GM19328 (cell line): ENCODE data around the gene BPIFA1.

ENCODE experiments used
- ATAC-seq: cut with Tn5 transposase; IDR thresholded peaks from one replicate; pipeline ENCODE4 v1.9.1; 2021; ENCODE audit warnings: mild to moderate bottlenecking, moderate library complexity; ENCODE audit not compliant: unreplicated experiment

The BPIFA1 gene

GRCh38 chr20:33235696-33236095 lies at the start of gene BPIFA1:
Gene BPIFA1 (plus strand): TSS chr20:33235996. CDS start chr20:33237712, 1,716 bp downstream.
- no peak for ATAC-seq

- no peak for ATAC-seq
These were observed 48.3 kb upstream of the BPIFA1 start for GRCh38 chr20:33187491-33187890.

GRCh38 chr20:33188421-33188820 lies 47.4 kb upstream of the BPIFA1 start:
- no peak for ATAC-seq

DNA sequence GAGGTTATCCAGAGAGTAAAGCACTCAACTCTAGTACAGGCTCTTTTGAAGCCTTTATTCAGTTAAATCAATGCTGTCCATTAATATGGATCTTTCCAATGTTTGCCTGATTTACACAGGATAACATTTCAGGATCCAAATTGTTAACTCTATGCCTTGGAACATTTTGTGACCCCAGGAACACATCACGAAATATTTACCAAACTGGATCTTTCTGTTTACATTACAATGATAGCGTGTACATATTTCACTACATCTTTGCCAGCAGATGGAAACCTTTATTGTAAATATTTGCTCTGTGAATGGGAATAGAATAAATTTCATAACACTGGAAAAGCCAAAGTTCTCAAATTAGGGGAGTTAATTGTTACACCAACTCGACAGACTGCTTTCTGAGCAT lies 44.3 kb upstream of the BPIFA1 start:
- ATAC-seq, result no peak

- ATAC-seq, result no peak
These were observed 43.8 kb upstream of the BPIFA1 start for GRCh38 chr20:33191955-33192354.

- no peak for ATAC-seq
These were observed 42.8 kb upstream of the BPIFA1 start for GRCh38 chr20:33192912-33193501.

- no peak for ATAC-seq
These were observed 36.8 kb upstream of the BPIFA1 start for GRCh38 chr20:33199026-33199425.

GRCh38 chr20:33202451-33202850 lies 33.3 kb upstream of the BPIFA1 start:
- ATAC-seq, result no peak

DNA sequence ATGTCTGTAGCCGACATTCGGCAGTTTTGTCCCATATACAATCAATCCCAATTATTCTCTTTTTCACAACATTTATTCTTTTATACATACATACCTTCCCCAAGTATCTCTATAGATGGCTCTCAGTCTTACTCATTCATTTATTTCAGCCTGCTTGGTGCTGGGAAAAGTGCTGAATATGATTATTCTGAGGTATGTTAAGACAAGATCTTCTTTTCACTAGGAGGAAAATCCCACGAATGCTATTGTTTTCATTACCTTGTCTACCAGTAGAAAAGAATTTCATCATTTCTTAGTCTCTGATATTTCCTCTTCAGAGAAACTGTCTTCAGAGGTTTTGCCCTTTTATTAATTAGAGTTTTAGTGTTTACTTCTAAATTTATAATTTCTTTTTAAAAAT lies 32.4 kb upstream of the BPIFA1 start:
- ATAC-seq, result no peak

DNA sequence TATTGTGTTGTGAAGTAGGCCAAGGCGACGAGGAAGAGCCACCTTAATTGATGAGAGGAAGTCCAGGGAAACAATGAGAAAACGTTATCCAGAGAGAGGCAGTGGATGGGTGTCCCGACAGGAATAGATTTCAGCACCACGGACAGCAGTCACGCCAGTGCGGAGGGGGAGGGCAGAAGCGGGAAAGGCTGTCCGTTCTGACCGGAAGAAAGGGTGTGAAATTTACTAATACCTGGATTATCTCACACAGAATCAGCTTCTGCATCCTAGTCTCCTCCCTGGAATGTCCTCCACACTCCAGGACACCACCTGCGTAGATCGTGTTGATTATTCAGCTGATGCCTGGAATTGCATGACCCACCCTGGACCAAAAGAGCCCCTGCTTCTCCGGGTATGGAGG lies 26.0 kb upstream of the BPIFA1 start:
- no peak for ATAC-seq

DNA sequence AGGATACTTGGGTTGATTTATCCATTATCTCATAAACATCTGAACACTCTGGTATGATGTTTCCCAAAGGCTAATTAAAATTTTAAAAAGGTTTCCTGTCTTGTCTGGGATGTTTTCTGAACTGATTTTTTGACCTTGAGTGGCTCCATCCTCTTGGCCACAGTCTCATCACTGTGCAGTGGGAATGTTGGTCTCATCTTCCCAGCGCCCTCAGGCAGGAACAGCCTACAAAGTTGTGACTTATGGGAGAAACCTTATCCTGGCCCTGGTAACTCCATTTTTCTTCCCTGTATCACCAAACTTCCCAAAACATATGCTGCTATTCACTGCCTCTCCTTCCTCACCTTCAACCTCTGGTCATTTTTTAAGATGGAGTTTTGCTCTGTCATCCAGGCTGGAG lies 25.4 kb upstream of the BPIFA1 start:
- no peak for ATAC-seq

DNA sequence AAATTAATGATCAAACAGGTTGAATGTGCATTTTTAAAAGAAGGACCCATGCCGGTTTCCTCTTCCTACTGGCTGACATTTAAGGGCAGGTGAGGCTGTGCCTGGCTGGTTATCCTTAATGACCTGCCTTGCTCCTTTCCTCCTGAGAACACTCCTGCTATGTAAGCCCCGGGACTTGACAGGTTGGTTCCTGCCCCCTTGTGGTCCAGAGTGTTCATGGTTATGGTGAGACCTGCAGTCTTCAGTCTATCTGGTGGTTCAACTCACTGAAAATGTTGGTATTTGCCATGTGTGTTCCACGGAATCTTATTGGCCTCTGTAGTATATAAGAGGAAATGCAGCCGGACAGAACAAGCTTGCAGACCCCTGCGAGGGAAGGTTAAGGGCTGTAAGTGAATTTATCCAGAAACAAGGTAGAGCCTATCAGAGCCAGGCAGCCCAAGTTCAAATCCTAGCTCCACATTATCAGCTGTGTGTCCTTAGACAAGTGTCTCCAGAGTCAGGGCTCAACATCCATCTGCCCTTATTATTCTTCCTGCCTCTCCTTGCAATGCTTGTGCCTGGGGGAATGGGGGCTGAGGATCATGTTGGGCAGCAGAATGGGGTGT lies 23.9 kb upstream of the BPIFA1 start:
- ATAC-seq, result no peak

- no peak for ATAC-seq
These were observed 18.7 kb upstream of the BPIFA1 start, which contains the start of gene BPIFA3 for GRCh38 chr20:33217052-33217451. Gene BPIFA3 (plus strand): TSS chr20:33217352. CDS start chr20:33217537, 185 bp downstream.

DNA sequence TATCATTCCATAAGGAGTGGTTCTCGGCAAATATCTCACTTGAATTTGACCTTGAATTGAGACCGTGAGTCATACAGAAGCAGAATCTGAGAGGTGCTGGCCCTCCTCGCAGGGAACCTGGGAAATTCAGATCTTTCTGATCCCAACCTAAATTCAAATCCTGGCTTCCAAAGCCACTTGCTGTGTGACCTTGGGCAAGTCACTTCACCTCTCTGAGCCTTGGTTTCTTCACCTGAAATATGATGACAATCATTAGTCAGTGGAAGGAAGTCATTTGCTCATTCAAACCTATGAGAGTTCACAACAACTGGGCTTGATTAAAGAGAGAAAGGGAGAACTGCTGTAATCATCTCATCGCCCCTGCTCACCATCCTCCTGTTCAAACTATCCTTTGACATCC lies 11.4 kb upstream of the BPIFA1 start:
- no peak for ATAC-seq

GRCh38 chr20:33229843-33230242 lies 6.0 kb upstream of the BPIFA1 start:
- ATAC-seq, result no peak

DNA sequence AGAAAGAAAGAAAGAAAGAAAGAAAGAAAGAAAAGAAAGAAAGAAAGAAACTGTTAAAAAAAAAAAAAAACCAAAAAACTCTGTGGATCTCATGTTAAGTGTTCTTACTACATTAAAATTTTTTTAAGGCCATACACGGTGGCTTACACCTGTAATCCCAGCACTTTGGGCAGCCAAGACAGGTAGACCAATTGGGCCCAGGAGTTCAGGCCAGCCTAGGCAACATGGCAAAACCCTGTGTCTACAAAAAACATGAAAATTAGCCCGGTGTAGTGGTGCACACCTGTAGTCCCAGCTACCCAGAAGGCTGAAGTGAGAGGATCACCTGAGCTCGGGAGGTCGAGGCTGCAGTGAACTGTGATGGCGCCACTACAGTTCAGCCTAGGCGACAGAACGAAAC lies 4.6 kb upstream of the BPIFA1 start:
- no peak for ATAC-seq

- no peak for ATAC-seq
These were observed 3.2 kb upstream of the BPIFA1 start for GRCh38 chr20:33232486-33233072.

GRCh38 chr20:33233129-33233774 lies 2.5 kb upstream of the BPIFA1 start:
- no peak for ATAC-seq

DNA sequence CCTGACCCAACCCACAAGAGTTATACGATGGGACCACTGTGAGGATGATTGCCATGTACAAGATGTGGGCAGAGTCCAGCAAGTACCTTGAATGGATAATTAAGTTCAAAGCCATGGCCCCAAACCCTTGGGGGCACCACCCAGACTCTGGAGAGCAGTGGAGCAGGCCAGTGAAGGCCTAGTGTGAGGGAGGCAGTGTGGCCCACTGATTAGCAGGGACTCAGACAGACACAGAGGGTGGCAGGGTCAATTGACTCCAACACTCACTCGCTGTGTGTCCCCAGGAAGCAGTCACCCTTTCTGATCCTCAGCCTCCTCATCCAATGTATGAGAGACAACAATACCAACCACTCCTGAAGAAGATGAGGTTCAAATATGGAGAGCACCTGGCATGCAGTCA lies 1.7 kb upstream of the BPIFA1 start:
- ATAC-seq, result no peak

- ATAC-seq, result no peak
These were observed 555 bp downstream of the BPIFA1 start for GRCh38 chr20:33236351-33236750.

DNA sequence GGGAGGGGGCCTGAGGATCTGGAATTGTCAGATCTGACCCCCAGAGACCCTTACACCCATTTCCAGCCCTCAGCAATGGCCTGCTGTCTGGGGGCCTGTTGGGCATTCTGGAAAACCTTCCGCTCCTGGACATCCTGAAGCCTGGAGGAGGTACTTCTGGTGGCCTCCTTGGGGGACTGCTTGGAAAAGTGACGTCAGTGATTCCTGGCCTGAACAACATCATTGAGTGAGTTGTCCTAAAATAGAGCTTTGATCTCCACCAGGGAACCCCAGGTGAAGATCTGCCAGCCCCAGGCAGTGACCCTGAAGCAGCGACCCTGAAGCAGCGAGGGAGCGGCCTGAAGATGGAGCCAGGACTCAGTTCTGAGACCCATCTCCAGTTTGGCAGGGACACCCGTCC lies 2.2 kb downstream of the BPIFA1 start:
- no peak for ATAC-seq

DNA sequence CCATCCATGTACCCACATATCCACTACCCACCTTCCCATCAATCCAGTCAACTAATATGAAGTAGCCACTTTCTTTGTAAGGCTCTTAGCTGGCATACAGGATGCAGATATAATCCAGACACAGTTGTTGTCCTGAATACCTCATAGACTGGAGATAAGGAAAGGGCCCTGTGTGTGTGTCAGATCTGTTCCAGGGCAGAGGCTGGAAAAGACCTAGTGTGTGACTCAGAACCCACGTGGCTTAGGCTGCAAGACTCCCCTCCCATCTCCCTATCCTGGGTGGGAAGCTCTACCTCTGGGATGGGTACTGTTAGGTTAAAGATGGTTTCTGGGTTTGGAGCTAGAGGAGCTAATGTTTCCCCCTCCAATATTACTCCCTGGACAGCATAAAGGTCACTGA lies 3.6 kb downstream of the BPIFA1 start:
- ATAC-seq, result no peak
